ENCODE measurements around the gene POPDC3. TPM values are rescaled to one million over a fixed set of nuclear protein-coding genes. Genes with fewer than 3 reads are reported as not detected.

The POPDC3 gene
- total and polyA plus RNA-seq, 2 of the 4 experiments (the other 2 are of a cell fraction) = 22.7 to 25.8 TPM

- no peak overlapping the region for H3K9ac ChIP-seq (ENCODE audit: low read depth, low read length)
- H3K18ac ChIP-seq (ENCODE audit: low read depth, low read length) = no peak overlapping the region; the same call in 1 of the 2 replicates
- peaks cover 12% of the 10 kb centered on the region for H3K4me1 ChIP-seq (ENCODE audit: control insufficient read depth, insufficient read depth, low read length)
- ChIA-PET POLR2A (ENCODE audit: unreplicated experiment) (no interaction called here), CTCF (no interaction called here)
- H2BK15ac ChIP-seq (ENCODE audit: low read depth, low read length) = no peak overlapping the region
- dilution Hi-C loops (cut with HindIII; ENCODE audit: low sequenced_read_pairs, unreplicated experiment) = no loop called here
- no peak overlapping the region; the same call in 1 of the 2 replicates for H2BK120ac ChIP-seq (ENCODE audit: low read depth, low read length)
- H3K9me3 ChIP-seq (ENCODE audit: control insufficient read depth, insufficient read depth, low read length) = no peaks in the 10 kb centered on the region
- in situ Hi-C loops (cut with MboI; ENCODE audit: low sequenced_read_pairs) = no loop called here
- no peaks in the 10 kb centered on the region for H4K20me1 ChIP-seq (ENCODE audit: insufficient read depth, low read length)
- H2AFZ ChIP-seq (replicated peaks; ENCODE audit: low read length, poor library complexity) = no peak overlapping the region
- peak overlapping the region; percentile 15; the same call in 1 of the 2 replicates for H4K91ac ChIP-seq (ENCODE audit: insufficient read depth, low read depth, low read length)
- no peak overlapping the region for H3K23ac ChIP-seq (ENCODE audit: low read depth, low read length)
- no peak overlapping the region; a peak in 1 of 4 replicates for H4K8ac ChIP-seq (ENCODE audit: low read depth in 2 of 2, low read length in 2 of 2)
- DNase-seq (peak; percentile 41), ATAC-seq (ENCODE audit: low read depth) (no peak)
- TF ChIP-seq, protein P1, sequence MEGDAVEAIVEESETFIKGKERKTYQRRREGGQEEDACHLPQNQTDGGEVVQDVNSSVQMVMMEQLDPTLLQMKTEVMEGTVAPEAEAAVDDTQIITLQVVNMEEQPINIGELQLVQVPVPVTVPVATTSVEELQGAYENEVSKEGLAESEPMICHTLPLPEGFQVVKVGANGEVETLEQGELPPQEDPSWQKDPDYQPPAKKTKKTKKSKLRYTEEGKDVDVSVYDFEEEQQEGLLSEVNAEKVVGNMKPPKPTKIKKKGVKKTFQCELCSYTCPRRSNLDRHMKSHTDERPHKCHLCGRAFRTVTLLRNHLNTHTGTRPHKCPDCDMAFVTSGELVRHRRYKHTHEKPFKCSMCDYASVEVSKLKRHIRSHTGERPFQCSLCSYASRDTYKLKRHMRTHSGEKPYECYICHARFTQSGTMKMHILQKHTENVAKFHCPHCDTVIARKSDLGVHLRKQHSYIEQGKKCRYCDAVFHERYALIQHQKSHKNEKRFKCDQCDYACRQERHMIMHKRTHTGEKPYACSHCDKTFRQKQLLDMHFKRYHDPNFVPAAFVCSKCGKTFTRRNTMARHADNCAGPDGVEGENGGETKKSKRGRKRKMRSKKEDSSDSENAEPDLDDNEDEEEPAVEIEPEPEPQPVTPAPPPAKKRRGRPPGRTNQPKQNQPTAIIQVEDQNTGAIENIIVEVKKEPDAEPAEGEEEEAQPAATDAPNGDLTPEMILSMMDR (conservative IDR thresholded peaks at IDR 0.05; ENCODE audit: low read depth, low read length) = no peak
- TF ChIP-seq POLR2A (IDR thresholded peaks at IDR 0.05; ENCODE audit: low read depth, low read length) (no peak), RAD21 (IDR thresholded peaks at IDR 0.05; ENCODE audit: low read length) (no peak), NFE2L2 (IDR thresholded peaks at IDR 0.05; ENCODE audit: low read depth, low read length) (no peak), BHLHE40 (IDR thresholded peaks at IDR 0.05; ENCODE audit: low read depth, low read length) (no peak), MAFK (IDR thresholded peaks at IDR 0.05; ENCODE audit: low read depth, low read length) (no peak), RCOR1 (IDR thresholded peaks at IDR 0.05; ENCODE audit: insufficient replicate concordance, low read length) (no peak), MAZ (IDR thresholded peaks at IDR 0.05; ENCODE audit: borderline replicate concordance, low read depth, low read length) (no peak), RFX5 (IDR thresholded peaks at IDR 0.05; ENCODE audit: low read depth, low read length) (no peak)
- TF ChIP-seq, protein P2, sequence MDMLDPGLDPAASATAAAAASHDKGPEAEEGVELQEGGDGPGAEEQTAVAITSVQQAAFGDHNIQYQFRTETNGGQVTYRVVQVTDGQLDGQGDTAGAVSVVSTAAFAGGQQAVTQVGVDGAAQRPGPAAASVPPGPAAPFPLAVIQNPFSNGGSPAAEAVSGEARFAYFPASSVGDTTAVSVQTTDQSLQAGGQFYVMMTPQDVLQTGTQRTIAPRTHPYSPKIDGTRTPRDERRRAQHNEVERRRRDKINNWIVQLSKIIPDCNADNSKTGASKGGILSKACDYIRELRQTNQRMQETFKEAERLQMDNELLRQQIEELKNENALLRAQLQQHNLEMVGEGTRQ (IDR thresholded peaks at IDR 0.05; ENCODE audit: low read depth, low read length) = no peak
- H3K14ac ChIP-seq (replicated peaks; ENCODE audit: low read depth, low read length) = no peak overlapping the region
- WGBS, 2 experiments (ENCODE audit: extremely low coverage in 2 of 2, insufficient read length in 1 of 2) = no CpG with 5 or more reads among the region's 3 CpGs
- no peak overlapping the region for H2AK9ac ChIP-seq (replicated peaks; ENCODE audit: low read depth, low read length, poor library complexity)
- H3K79me1 ChIP-seq (ENCODE audit: low read depth in 1 of 2, low read length in 2 of 2) = no peaks in the 10 kb centered on the region
- H3K27ac ChIP-seq (ENCODE audit: insufficient read depth, low read length) = no peak overlapping the region
- H3K4me3 ChIP-seq (ENCODE audit: insufficient read depth, low read depth, low read length) = no peak overlapping the region
- no peak overlapping the region for H2BK5ac ChIP-seq (ENCODE audit: low read depth, low read length, poor library complexity, severe bottlenecking)
- no peaks in the 10 kb centered on the region for H3K36me3 ChIP-seq (ENCODE audit: control insufficient read depth, insufficient read depth, low read length)
- BruUV-seq (replicated peaks) = no TSS peak
- peak overlapping the region; percentile 64; the same call in 1 of the 2 replicates for H3K4ac ChIP-seq (ENCODE audit: low read depth, low read length)
- no peaks in the 10 kb centered on the region for H3K27me3 ChIP-seq (ENCODE audit: control insufficient read depth, insufficient read depth, low read length)
- no peak overlapping the region for H3K4me2 ChIP-seq (ENCODE audit: low read depth, low read length)
- peak overlapping the region; percentile 13; the same call in 1 of the 2 replicates for H2AK5ac ChIP-seq (ENCODE audit: low read depth, low read length)
- H3K9me1 ChIP-seq (ENCODE audit: insufficient read depth, low read length) = peaks cover 3% of the 10 kb centered on the region; the same call in 1 of the 2 replicates
- intact Hi-C loops (cut with micrococcal nuclease) = no loop called here
- no peak overlapping the region for H3K56ac ChIP-seq (ENCODE audit: extremely low read depth, insufficient read depth, low read length)
- H4K5ac ChIP-seq (ENCODE audit: low read depth, low read length) = no peak overlapping the region
- H2BK20ac ChIP-seq (ENCODE audit: low read depth, low read length) = peak overlapping the region; percentile 71; the same call in 1 of the 2 replicates
Observed at GRCh38 chr6:105211831-105212230, 32.0 kb upstream of the POPDC3 start.

Measured in IMR-90 (cell line).